Heart right ventricle (tissue), 16 donors: ENCODE results near the gene SPIN1. TPM values are rescaled to one million over a fixed set of nuclear protein-coding genes. Genes with fewer than 3 reads are reported as not detected.

ENCODE experiments used
- ATAC-seq, 8 donors: fragments of 200-7000 bp; cut with Tn5 transposase; one replicate each; pipeline ENCODE4 v1.9.1; 2020; ENCODE audit warnings: mild to moderate bottlenecking in 8 of 8, moderate library complexity in 8 of 8, moderate number of reproducible peaks in 1 of 8
- DNase-seq, 2 donors: peaks; one replicate each; pipeline ENCODE4 v3.0.0-alpha.2; 2020
- H3K27ac ChIP-seq, 10 donors: fragments of 200-600 bp; sonication (generic) in 2 of 10; one replicate each; pipeline versions ENCODE4 v1.5.0 to v1.8.0; 2020 to 2022; ENCODE audit warnings: mild to moderate bottlenecking in 3 of 10
- H3K27me3 ChIP-seq, 7 donors: fragments of 200-600 bp; one replicate each; pipeline ENCODE4 v1.8.0; 2021 to 2022; ENCODE audit warnings: mild to moderate bottlenecking in 2 of 7
- H3K36me3 ChIP-seq, 9 donors: fragments of 200-600 bp; sonication (generic) in 1 of 9; one replicate each; pipeline versions ENCODE4 v1.5.0 to v1.8.0; 2020 to 2022; ENCODE audit warnings: mild to moderate bottlenecking in 2 of 9
- H3K4me1 ChIP-seq, 9 donors: fragments of 200-600 bp; sonication (generic) in 1 of 9; one replicate each; pipeline versions ENCODE4 v1.5.0 to v1.8.0; 2020 to 2022; ENCODE audit warnings: mild to moderate bottlenecking in 4 of 9
- H3K4me3 ChIP-seq, 10 donors: fragments of 200-600 bp; sonication (generic) in 2 of 10; one replicate each; pipeline versions ENCODE4 v1.5.0 to v1.8.0; 2020 to 2022; ENCODE audit warnings: mild to moderate bottlenecking in 7 of 10, moderate library complexity in 2 of 10
- H3K9me3 ChIP-seq, 11 donors: fragments of 200-600 bp in 10 of 11; sonication (generic) in 2 of 11; one replicate each; pipeline versions ENCODE4 v1.5.0 to v1.8.0; 2013 to 2022; ENCODE audit warnings: mild to moderate bottlenecking in 2 of 11, control low read depth in 1 of 11, moderate library complexity in 1 of 11
- WGBS, 2 donors: extraction: QIAGEN DNeasy Blood & Tissue Kit; methylation state at CpG; one replicate each; pipeline ENCODE4 v1.1.7; 2013; ENCODE audit warnings: inconsistent platforms in 1 of 2; 5-methylcytosine and 5-hydroxymethylcytosine counted together
- intact Hi-C, 10 donors: fragments of 100-400 bp; cut with DNase I; formaldehyde crosslinking; loops; one replicate each; pipeline versions ENCODE4 v1.11.1 to v1.14.2; 2022
- polyA plus RNA-seq, 2 donors: library from polyadenylated mRNA; stranded (reverse); fragments of 200-250 nt; gene quantifications; one replicate each; pipeline ENCODE4 v1.2.3, GENCODE V29; 2013
- total RNA-seq, 10 donors: library from RNA; stranded (reverse); fragmentation: NEBNext Ultra II Directional in 3 of 10; extraction: Animal tissue kit (Norgen Biotek cat#: 25700) in 3 of 10; gene quantifications; one replicate each; pipeline versions ENCODE4 v1.2.1 to v1.2.4, GENCODE V29; 2021 to 2023
- TF ChIP-seq, protein P1 (sequence below), 9 donors: fragments of 200-600 bp; sonication (generic) in 2 of 9; IDR thresholded peaks; one replicate each; pipeline versions ENCODE4 v1.5.0 to v1.8.0; 2021 to 2022; ENCODE audit warnings: antibody characterized with exemption in 9 of 9, mild to moderate bottlenecking in 5 of 9, moderate library complexity in 1 of 9
- donor health status: Arrhythmogenic right ventricular cardiomyopathy.
- donor health status: ischemic (EF 13 %, LVEDD 7.1; RV severe dilation, severe dysfunction).
- donor health status: healthy with polysubstance abuse.
- donor health status: DM: no; HTN: yes; CAD: no.
- donor health status: DM: no; HTN: no; CAD: no.
- donor health status: ischemic (EF 25% LVEDD 6.9; RV normal size, moderate dysfunction).
- donor health status: ischemic (EF 25% LVEDD 5.7; RV mildly dilated, moderate dysfunction).
- donor health status: healthy.
- donor health status: DM: yes; HTN: yes; CAD: no.
- donor health status: Ischemic cardiomyopathy.
- donor health status: ischemic (EF 35%, LVEDD 5.7; RV mildly dilated, moderate dysfunction).
- donor health status: nonischemic (EF 11% LVEDD 7.7; RV severe dilation, severe dysfunction).
- donor health status: DM: yes; HTN: yes; CAD: no.
- donor health status: PGD.
- donor health status: ischemic (EF 29% LVEDD 5.4; RV normal size, mild dysfunction).
- donor health status: nonischemic (EF 23%, LVEDD 6.1; RV moderate dilation, normal function).

Gene SPIN1
- total and polyA plus RNA-seq, 12 donors = 14.9 to 65.0 (median 50.3) TPM

DNA sequence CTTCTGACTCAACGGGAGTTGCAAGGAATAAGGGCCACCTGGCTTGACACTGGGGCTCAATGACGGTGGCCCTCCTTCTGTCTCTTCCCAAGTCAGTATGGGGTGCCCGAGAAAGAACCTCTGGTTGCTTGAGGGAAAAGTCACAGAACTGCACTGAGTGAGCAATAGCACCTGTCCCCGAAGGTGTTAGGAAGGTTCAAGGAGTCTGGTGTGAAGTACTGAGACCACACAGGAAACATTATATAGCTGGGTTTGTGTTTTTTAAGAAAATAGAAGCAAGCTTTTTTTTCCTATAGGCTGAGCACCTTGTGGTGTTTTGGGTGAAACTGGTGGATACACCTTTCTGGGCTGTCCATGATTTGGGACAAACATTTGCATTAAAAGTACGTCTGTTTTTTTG is 62.9 kb downstream of the SPIN1 start:
- 94 to 97% methylated on average over 5 of the region's 5 CpGs for WGBS, 2 donors
- TF ChIP-seq, protein P1, sequence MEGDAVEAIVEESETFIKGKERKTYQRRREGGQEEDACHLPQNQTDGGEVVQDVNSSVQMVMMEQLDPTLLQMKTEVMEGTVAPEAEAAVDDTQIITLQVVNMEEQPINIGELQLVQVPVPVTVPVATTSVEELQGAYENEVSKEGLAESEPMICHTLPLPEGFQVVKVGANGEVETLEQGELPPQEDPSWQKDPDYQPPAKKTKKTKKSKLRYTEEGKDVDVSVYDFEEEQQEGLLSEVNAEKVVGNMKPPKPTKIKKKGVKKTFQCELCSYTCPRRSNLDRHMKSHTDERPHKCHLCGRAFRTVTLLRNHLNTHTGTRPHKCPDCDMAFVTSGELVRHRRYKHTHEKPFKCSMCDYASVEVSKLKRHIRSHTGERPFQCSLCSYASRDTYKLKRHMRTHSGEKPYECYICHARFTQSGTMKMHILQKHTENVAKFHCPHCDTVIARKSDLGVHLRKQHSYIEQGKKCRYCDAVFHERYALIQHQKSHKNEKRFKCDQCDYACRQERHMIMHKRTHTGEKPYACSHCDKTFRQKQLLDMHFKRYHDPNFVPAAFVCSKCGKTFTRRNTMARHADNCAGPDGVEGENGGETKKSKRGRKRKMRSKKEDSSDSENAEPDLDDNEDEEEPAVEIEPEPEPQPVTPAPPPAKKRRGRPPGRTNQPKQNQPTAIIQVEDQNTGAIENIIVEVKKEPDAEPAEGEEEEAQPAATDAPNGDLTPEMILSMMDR (IDR thresholded peaks at IDR 0.05) = no peak
- Histone ChIP-seq H3K27me3 (no peaks in the 10 kb centered on the region), H3K36me3 (peaks cover 0 to 51% (median 12%) of the 10 kb centered on the region in 9 donors), H3K27ac (no peak overlapping the region), H3K4me3 (no peak overlapping the region), H3K9me3 (peaks cover 0 to 6% (median 0%) of the 10 kb centered on the region in 11 donors), H3K4me1 (peaks cover 0 to 18% (median 11%) of the 10 kb centered on the region in 9 donors)
- DNase-seq (no peak), ATAC-seq (no peak)
- intact Hi-C loops = no loop called here

- ATAC-seq = peak in 3 of 8 donors; percentile 20 to 52 (median 29)
- TF ChIP-seq, protein P1 (IDR thresholded peaks at IDR 0.05) = no peak
- Histone ChIP-seq H3K27ac (no peak overlapping the region), H3K4me1 (no peaks in the 10 kb centered on the region), H3K4me3 (no peak overlapping the region), H3K27me3 (no peaks in the 10 kb centered on the region), H3K9me3 (no peaks in the 10 kb centered on the region), H3K36me3 (peaks cover 0 to 42% (median 0%) of the 10 kb centered on the region in 9 donors)
- no peak for DNase-seq
- intact Hi-C loops = no loop called here
- 68% methylated on average over 5 of the region's 5 CpGs for WGBS, 2 donors
Observed at GRCh38 chr9:88458716-88459465, 70.6 kb downstream of the SPIN1 start.

DNA sequence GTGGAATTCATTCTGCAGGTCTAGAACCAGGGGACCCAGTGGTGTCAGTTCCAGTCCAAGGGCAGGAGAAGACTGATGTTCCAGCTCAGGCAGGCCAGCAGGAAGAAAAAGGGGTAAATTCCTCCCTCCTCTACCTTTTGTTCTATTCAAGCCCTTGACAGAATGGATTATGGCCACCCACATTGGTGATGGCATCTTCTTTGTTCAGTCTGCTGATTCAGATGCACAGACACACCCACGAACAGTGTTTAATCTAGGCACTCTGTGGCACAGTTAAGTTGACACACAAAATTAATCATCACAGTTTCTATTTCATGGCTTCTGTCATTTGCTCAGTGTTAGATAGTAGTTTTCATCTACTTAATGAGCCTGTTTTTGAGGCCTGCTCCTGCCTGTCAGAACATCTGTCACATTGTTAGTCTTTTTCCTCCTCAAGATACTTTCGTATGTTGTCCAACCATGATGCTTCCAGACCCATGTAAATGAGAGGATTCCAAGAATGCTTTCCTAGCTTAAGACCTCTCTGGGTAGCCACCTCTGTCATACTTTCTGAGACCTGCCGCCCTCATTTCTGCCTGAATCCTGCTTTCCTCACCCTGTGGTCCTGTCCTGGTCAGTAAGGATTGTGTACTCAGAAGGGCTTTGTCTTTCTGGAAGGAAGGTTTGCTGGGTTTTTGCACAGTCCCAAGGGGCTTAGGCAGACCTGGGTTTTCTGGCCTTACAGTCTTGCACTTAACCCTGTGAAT is 72.5 kb downstream of the SPIN1 start:
- no peak for DNase-seq

GRCh38 chr9:88462191-88462590 is 73.9 kb downstream of the SPIN1 start:
- H3K4me3 ChIP-seq = no peak overlapping the region
- 91 to 95% methylated on average over 6 of the region's 6 CpGs for WGBS, 2 donors
- no peak overlapping the region for H3K27ac ChIP-seq
- ATAC-seq = no peak
- H3K36me3 ChIP-seq = peaks cover 0 to 24% (median 0%) of the 10 kb centered on the region in 9 donors
- TF ChIP-seq, protein P1 (IDR thresholded peaks at IDR 0.05) = no peak
- no peaks in the 10 kb centered on the region for H3K27me3 ChIP-seq
- H3K9me3 ChIP-seq = no peaks in the 10 kb centered on the region
- intact Hi-C loops = no loop called here
- no peak for DNase-seq
- no peaks in the 10 kb centered on the region for H3K4me1 ChIP-seq

More for the DNA sequence above, 72.5 kb downstream of the SPIN1 start:
- intact Hi-C loops = no loop called here
- no peak overlapping the region for H3K27ac ChIP-seq
- H3K27me3 ChIP-seq = no peaks in the 10 kb centered on the region
- peaks cover 0 to 34% (median 0%) of the 10 kb centered on the region in 9 donors for H3K36me3 ChIP-seq
- TF ChIP-seq, protein P1 (IDR thresholded peaks at IDR 0.05) = no peak
- H3K9me3 ChIP-seq = no peaks in the 10 kb centered on the region
- no peak overlapping the region for H3K4me3 ChIP-seq
- WGBS, 2 donors = 86 to 96% methylated on average over 3 of the region's 3 CpGs
- no peak for ATAC-seq
- H3K4me1 ChIP-seq = no peaks in the 10 kb centered on the region
